Panc1 (cell line): ENCODE measurements around the gene SKOR1.

ENCODE experiments used
- CTCF ChIP-seq: fragments of 450-650 bp; IDR thresholded peaks from 2 replicates; pipeline ENCODE4 v1.5.1; 2017; ENCODE audit warnings: mild to moderate bottlenecking
- POLR2AphosphoS5 ChIP-seq: IDR thresholded peaks from 2 replicates; pipeline ENCODE4 v1.6.1; 2012; ENCODE audit warnings: mild to moderate bottlenecking, low read depth, low read length, moderate library complexity

GRCh38 chr15:67849538-67849937, 24.2 kb downstream of the SKOR1 start:
- TF ChIP-seq CTCF (no peak), POLR2AphosphoS5 (no peak)
